Adipose tissue (tissue), 3 donors: ENCODE data around the gene GBF1. TPM values are rescaled to one million over a fixed set of nuclear protein-coding genes. Genes with fewer than 3 reads are reported as not detected.

Experiments
- H3K27ac ChIP-seq: one replicate; pipeline ENCODE4 v1.5.1; 2013; ENCODE audit warnings: low read depth, low read length
- WGBS, 3 donors: extraction: QIAGEN DNeasy Blood & Tissue Kit; methylation state at CpG; one replicate each; pipeline ENCODE4 v1.1.7; 2013; 5-methylcytosine and 5-hydroxymethylcytosine counted together
- polyA plus RNA-seq, 3 donors: library from polyadenylated mRNA; stranded (reverse); fragments of 200-250 nt; gene quantifications; one replicate each; pipeline ENCODE4 v1.2.3, GENCODE V29; 2013
- donor health status: healthy with polysubstance abuse.
- donor health status: Bipolar disorder and iron deficiency.
- donor health status: healthy.

Gene GBF1
- polyA plus RNA-seq, 3 donors, result 9.5 to 14.6 (median 12.3) TPM

DNA sequence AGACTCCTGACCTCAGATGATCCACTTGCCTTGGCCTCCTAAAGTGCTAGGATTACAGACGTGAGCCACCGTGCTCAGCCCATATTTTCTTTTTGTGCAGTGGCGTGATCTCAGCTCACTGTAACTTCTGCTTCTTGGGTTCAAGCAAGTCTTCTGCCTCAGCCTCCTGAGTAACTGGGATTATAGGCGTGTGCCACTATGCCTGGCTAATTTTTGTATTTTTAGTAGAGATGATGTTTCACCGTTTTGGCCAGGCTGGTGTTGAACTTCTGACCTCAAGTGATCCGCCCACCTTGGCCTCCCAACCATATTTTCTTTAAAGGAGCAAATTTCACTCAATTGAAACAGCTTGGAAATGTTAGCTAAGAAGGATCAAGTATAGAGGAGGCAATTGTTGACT lies 16.5 kb downstream of the GBF1 start:
- no peak overlapping the region for H3K27ac ChIP-seq
- WGBS, 3 donors, result 68 to 75% (median 70%) methylated on average over 6 of the region's 6 CpGs

DNA sequence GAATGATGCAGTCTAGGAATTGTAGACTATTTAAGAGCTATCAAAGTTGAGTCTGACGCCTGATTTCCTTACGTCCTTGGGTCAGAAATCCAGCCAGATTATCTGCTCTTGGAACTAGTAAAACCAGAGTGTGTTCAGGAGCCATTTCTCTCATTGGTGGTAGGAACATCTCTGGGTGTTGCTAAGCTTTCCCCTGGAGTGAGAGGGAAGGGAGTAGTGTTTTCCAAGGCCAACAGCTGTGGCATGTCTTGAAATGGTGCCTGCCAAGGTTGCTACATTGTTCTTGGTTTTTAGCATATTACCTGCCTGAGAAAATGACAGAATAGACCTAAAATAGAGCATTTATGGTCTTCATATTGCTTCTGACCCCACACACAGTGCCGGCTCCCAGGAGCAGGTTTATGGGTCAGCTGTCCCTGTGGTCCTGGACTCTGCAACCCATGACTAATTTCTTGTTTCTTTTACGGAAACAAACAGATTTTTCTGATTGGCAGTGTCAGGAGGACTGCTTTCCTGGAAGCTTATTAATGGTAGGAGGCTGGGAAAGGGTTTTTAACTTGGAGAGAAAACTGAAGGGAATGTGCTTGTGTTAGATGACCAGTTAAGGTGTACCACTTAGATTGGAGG lies 17.5 kb downstream of the GBF1 start:
- 60 to 84% (median 79%) methylated on average over 4 of the region's 4 CpGs for WGBS, 3 donors
- H3K27ac ChIP-seq, result no peak overlapping the region

DNA sequence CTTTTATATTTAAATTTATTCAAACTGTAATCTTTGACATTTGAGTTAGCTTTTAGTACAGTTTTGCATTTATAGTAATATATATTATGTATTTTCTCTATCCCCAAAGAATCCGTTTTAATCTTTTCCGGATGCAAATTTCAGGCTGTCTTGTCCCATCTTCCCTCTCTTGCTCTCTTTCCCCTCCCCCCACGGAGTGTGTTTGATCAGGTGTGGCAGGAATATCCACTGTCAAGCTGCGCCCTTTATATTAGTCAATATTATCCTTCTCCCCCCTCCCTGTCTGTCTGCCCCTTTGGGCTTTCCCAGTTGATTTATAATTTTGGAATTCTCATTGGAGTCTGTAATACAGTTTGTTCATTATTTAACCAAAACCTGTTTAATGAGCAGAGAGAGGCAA lies 19.0 kb downstream of the GBF1 start:
- H3K27ac ChIP-seq, result no peak overlapping the region
- WGBS, 3 donors, result 57 to 91% (median 89%) methylated on average over 4 of the region's 4 CpGs

DNA sequence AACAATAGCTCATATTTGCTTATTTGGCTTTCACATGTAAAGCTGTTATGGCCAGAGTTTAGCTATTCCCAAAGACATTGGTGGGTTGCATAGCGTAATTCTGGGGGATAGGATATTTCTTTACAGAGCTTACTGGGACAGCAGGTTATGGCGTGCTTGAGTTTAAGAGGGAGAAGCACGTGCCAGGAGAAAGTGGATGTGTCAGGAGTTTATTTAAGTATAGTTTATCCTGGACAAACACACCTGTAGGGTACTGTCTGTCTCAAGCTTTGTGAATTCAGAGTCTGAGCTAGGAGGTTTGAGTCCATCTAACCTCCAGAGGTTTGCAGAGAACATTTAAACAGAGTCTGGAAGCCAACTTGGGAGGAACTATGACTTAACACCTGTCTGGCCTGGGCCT lies 21.3 kb downstream of the GBF1 start:
- no peak overlapping the region for H3K27ac ChIP-seq
- 90 to 97% (median 97%) methylated on average over 3 of the region's 3 CpGs for WGBS, 3 donors

DNA sequence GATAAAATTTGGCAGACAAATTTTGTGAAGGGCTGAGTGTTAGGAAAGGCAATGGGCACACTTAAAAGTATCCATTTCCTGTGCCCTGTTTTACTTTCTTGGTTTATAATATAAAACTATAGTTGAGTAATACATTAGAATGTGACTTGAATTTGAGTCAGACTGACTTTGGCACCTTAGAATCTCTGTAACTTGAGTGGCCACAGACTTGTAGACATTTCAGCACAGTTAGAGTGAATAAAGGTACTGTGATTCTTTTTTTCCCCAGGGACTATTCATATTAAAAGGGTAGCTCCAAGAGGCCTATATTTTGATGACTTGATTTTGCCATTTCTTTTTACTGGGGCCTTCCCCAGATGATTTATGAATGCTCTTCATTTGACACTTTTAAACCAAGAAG lies 22.4 kb downstream of the GBF1 start:
- H3K27ac ChIP-seq, result no peak overlapping the region

DNA sequence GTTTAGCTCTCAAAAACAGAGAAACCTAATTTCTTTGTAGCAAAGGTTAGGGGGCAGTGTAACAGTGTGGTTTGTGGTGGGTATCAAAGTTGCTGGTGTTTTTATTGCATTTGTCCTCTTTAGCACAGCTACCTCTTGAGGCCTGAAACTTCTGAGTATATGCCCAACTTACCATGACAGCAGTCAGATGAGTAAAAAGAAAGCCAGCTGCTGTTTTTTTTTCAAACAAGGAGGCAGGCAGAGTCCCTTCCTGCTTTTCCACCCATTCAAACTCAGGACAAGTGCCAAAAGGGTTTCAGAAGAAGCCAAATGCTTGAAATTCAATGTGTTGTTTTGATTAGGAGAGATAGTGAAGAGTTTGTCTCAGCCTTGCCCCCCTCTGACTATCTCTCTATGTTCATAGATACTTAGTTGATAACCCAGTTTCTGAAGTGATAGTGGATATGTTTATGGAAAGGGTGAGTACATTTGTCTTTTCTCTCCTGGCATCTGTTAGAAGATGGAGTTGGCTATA lies 23.1 kb downstream of the GBF1 start:
- no peak overlapping the region for H3K27ac ChIP-seq

DNA sequence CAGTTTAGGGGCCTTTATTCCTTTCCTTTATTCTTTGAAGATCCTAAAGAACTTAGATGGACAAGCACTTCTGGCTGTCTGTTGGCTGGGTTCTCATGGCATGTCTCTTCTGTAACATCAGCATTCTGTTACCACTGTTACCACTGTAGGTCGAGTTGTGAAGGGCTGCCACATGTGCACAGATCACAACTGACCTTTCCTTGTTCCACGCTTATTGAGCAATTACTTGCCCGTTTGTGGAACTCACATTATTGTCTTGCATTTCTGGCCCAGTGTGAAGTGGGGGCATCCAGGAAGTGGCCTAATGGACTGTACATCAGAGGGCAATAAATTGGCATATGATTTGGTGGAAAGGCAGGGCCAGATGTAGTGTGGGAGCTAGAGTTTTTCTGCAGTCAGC lies 23.7 kb downstream of the GBF1 start:
- H3K27ac ChIP-seq, result no peak overlapping the region

DNA sequence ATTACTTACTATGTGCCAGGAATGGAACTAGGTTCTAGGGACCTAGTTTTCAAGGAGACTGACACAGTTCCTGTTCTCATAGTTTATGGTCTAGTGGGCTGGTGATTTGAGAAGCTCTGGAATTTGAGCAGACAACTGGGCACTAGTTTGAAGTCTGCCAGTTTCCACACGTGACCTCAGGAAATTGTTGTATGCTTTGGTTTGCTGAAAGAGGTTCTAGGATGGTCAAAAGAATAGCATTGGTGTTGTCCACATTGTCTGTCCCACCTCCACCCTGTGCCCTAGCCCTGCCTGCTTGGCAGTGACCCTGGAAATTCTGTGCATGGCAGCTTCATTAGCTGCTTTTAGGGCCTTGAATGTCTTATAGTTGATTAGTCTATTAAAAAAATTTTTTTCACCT lies 28.7 kb downstream of the GBF1 start:
- no peak overlapping the region for H3K27ac ChIP-seq
- WGBS, 3 donors, result 69 to 77% (median 76%) methylated on average over 1 of the region's 1 CpG

More for the DNA sequence above, 23.7 kb downstream of the GBF1 start:
- 40 to 47% (median 43%) methylated on average over 3 of the region's 3 CpGs for WGBS, 3 donors

DNA sequence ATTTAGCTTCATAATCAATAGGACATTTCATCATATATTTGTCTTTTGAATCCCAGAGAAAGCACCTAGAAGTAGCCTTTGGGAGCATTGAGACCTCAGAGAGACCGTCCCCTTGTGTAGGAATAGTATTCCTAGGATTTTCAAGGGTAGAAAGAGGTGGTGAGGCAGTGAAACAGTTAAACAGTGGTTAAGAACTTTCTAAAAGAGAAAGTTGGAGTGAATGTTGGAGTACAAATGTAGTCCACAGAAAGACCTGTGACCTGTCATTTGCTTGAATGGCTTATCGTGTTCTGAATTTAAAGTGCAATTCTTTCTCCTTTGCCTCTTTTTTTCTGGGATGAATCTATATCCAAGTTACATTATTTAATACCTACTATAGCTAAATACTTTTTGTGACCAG lies 30.0 kb downstream of the GBF1 start:
- 81 to 87% (median 84%) methylated on average over 2 of the region's 2 CpGs for WGBS, 3 donors
- no peak overlapping the region for H3K27ac ChIP-seq

DNA sequence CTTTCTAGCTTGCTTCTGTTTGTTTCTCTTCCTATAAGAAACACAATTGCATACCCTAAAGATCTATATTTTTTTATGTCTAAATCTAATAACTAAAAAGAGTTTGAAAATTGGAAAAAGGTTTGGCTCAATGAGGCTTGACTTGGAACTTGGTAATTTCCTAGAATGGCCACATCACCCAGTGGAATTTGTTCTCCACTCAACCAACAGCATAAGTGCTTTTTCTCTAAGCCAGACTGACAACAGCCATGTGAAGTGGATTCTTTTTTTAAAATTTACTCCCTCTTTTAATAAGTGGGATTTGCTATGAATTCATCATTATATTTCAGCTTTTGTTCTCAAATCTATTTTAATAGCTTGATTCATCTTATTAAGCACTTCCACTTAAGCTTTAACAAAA lies 33.8 kb downstream of the GBF1 start:
- H3K27ac ChIP-seq, result no peak overlapping the region

DNA sequence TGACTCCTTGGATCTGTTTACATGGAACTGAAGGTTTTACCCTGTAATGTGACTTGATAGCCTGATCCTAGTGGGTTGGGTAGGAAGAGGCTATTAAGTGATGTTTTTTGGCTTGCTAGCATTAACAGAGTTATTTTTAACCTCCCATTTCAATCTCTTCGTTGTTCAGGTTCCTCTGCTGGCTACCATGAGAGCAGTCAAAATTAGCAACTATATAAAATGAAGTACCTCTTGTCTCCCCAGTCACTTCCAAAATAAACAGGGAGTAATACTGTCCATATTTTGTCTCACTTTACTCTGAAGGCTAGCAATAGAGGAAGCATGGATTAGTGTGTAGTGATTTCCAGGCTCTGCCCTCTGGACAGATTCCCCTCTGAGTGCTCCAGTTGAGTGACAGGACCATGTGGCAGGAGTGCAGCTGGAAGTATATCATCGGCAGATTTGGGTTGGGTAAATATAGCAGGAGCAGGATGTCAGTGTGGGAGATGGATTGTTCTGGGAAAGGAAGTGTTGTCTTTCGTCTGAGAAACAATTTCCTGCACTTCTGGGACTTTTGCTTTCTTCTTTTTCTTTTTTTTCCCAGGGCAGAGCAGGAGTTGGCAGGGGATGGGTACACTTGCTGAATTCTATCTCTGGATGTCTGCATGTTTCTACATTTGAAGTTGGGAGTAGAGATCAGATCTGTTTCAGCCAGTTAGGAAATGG lies 35.2 kb downstream of the GBF1 start:
- H3K27ac ChIP-seq, result no peak overlapping the region
- 2 to 4% (median 4%) methylated on average over 3 of the region's 3 CpGs for WGBS, 3 donors

DNA sequence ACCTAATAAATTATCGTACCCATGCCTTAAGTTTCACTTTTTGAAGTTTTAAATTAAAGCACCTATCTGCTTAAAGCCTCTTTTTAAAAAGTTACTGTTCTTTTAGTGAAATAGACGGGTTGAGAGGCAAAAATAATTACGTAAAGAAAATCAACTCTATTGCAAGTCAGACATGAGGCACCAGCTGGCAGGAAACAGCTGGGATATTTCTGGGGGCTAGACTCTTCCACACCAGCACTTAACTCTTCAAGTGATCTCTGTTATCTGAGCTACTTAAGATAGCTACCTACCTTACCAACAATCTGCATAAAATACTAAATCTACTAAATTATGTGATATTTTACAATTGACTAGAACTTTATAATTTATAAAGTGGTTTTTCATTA lies 35.8 kb downstream of the GBF1 start:
- WGBS, 3 donors, result 5 to 31% (median 7%) methylated on average over 3 of the region's 3 CpGs
- H3K27ac ChIP-seq, result no peak overlapping the region

DNA sequence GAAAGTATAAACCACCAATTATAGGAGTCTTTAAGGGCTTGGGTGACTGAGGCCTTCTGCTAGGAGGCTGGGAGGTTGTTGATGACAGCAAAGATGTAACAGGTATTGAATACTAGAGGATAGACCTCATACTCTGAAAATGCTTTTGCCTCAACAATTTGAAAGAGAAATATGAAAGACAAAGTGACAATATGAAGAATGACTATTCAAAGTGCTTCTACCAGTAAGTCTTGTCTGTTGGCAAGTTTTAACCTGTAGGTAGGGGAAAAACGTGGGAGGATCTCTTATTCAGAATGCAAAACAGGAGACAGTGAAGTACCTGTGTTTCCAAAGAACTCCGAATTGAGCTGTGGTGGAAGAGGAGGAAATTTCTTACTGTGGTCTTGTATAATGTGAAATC lies 38.2 kb downstream of the GBF1 start:
- no peak overlapping the region for H3K27ac ChIP-seq
- 58 to 66% (median 61%) methylated on average over 2 of the region's 2 CpGs for WGBS, 3 donors

DNA sequence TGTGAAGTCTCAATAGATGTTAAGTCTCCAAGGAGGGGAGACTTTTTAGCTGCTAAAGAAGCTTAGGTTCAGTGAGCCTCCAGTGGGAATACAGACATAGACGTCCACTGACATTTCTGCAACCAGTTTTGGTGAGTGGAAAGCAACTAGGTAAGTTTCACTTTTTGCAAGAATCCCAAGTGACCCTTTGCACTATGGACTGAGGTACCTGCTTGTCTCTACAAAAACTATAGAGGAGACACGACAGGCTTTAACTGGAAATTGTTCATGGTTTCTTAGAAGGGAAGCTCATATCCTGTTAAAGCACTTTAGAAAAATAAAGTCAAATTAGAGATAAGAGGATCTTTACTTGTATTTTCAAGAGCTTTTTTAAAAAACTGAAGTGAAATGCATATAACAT lies 38.6 kb downstream of the GBF1 start:
- no peak overlapping the region for H3K27ac ChIP-seq
- WGBS, 3 donors, result 38 to 65% (median 45%) methylated on average over 2 of the region's 2 CpGs

DNA sequence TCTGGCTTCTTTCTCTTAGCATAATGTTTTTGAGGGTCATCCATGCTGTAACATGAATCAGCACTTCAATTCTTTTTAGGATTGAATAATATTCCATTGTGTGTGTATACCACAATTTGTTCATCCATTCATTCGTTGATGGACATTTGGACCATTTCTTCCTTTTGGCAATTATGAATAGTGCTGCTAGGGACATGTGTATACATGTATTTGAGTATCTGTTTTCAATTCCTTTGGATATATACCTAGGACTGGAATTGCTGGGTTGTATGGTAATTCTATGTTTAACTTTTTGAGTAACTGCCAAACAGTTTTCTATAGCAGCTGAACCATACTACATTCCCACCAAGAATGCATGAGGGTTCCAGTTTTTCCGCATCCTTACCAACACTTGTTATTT lies 39.2 kb downstream of the GBF1 start:
- no peak overlapping the region for H3K27ac ChIP-seq
- 94 to 96% (median 95%) methylated on average over 2 of the region's 2 CpGs for WGBS, 3 donors

DNA sequence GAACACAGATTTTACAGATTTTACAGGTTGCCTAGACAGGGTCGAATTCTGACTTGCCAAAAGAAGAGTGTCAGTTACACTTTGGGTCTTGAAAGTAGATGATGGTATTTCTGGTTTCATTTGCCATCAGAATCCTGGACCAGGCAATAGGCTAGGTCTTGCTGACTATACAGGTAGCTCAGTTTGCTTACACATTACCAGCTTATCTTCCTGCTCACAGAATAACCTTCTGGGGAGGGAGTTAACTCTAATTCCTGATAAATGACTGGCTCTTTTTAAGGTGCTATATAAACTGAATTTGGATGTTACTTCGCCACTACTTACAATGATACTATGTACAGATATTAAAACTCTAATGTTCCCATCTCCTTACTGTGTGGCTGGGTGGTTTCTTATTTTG lies 39.8 kb downstream of the GBF1 start:
- H3K27ac ChIP-seq, result no peak overlapping the region
- 90 to 98% (median 93%) methylated on average over 2 of the region's 2 CpGs for WGBS, 3 donors

DNA sequence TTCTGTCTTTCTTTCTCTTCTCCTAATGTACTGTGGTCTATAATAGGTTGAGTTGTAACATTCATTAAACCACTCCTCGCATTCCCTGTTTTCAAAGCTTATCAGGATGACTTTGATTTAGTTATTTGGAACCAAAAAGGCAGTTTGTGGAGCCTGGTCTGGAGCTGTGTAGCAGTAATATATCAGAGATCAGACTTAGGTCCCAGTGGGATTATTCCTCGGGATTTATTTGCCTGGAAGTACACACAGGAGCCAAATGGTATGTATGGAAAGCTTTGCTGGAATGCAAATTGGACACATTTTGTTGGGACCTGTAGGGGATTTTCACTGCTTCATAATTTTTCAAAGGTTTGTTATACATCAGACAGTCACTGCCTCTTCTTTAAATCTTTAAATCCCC lies 40.9 kb downstream of the GBF1 start:
- H3K27ac ChIP-seq, result no peak overlapping the region
- WGBS, 3 donors, result 54 to 69% (median 58%) methylated on average over 2 of the region's 2 CpGs

DNA sequence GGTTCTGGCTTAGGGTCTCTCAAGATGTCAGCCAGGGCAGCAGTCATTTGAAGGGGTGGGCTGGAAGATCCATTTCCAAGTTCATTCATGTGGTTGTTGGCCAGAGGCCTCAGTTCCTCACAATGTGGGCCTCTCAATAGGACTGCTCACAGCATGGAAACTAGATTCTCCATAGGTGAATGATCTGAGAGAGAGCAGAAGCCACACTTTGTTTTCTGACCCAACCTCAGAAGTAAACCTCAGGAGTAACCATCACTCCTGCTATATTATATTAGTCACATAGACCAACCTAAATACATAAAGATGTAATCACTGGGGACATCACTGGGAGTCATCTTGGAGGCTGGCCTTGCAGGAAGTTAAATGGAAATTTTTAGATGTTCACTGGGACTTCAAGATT lies 42.2 kb downstream of the GBF1 start:
- H3K27ac ChIP-seq, result no peak overlapping the region

DNA sequence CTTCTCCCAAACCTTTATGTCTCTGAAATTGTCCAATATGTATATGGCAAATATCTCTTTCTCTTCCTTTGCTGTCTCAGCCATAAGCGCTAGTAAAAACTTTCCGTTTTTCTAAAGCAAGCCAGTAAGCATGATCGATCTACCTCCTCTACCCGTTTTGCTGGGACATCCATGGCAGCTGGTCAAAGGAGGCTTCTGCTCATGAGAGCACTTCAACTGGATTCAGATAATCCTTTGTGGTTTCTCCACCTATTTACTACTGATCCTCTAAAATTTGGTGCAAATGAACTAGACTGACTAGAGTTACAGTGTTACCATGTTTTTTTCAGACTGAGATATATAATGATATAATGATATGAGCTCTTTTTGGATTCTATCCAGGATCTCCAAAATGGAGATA lies 42.7 kb downstream of the GBF1 start:
- 93 to 97% (median 95%) methylated on average over 4 of the region's 4 CpGs for WGBS, 3 donors
- no peak overlapping the region for H3K27ac ChIP-seq

DNA sequence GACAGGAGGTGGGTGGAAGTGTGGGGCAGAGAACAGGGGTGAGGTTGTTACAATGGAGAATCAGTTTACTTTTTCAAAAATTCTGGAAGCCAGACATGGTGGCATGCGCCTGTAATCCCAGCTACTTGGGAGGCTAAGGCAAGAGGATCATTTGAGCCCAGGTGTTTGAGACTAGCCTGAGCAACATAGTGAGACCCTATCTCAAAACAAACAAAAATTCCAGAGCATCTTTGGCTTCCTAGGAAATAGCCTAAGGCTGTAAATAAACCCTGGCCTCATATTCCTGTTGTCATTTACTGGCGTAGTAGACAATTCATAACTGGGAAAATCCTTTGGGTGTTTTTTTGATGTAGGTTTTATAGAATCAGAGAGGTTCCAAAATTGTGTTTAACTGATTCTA lies 44.0 kb downstream of the GBF1 start:
- WGBS, 3 donors, result 98 to 99% (median 98%) methylated on average over 2 of the region's 2 CpGs
- no peak overlapping the region for H3K27ac ChIP-seq
